ENCODE data around the gene TMEM271.
A peak's percentile ranks its signal among the peaks of the same experiment; 100 is the strongest.

The TMEM271 gene

GRCh38 chr4:532588-533317 lies 43.3 kb downstream of the TMEM271 start:
- DNase-seq: peak; percentile 52

GRCh38 chr4:531721-532565 lies 44.2 kb downstream of the TMEM271 start:
- peak; percentile 37 for DNase-seq

GRCh38 chr4:531076-531475 lies 45.0 kb downstream of the TMEM271 start:
- DNase-seq: peak; percentile 31

GRCh38 chr4:530017-530781 lies 45.9 kb downstream of the TMEM271 start:
- DNase-seq: peak; percentile 23

GRCh38 chr4:529563-529962 lies 46.5 kb downstream of the TMEM271 start:
- peak; percentile 30 for DNase-seq

GRCh38 chr4:528835-529234 lies 47.3 kb downstream of the TMEM271 start:
- DNase-seq: peak; percentile 27

- DNase-seq: peak; percentile 35
Observed at GRCh38 chr4:528296-528695, 47.8 kb downstream of the TMEM271 start.

GRCh38 chr4:526971-527460 lies 49.1 kb downstream of the TMEM271 start:
- peak; percentile 32 for DNase-seq

- DNase-seq: peak; percentile 17
Observed at GRCh38 chr4:526189-526909, 49.7 kb downstream of the TMEM271 start.

GRCh38 chr4:525660-526059 lies 50.4 kb downstream of the TMEM271 start:
- peak; percentile 29 for DNase-seq

- peak; percentile 28 for DNase-seq
Observed at GRCh38 chr4:524196-524595, 51.9 kb downstream of the TMEM271 start.
